GM12865 (cell line): ENCODE data around the gene TMEM196.

Experiments
- DNase-seq: peaks from one replicate; pipeline ENCODE4 v3.0.0; 2010; ENCODE audit warnings: low read depth
- H3K4me3 ChIP-seq: 2 replicates; pipeline ENCODE4 v1.5.1; 2011; ENCODE audit warnings: mild to moderate bottlenecking, low read depth, low read length, control low read depth
- CTCF ChIP-seq: IDR thresholded peaks from 2 replicates; pipeline ENCODE4 v1.5.1; 2011; ENCODE audit warnings: low read length, control low read depth, low read depth, inconsistent platforms; ENCODE audit not compliant: insufficient read depth; ENCODE audit errors: missing control alignments

Gene TMEM196

DNA sequence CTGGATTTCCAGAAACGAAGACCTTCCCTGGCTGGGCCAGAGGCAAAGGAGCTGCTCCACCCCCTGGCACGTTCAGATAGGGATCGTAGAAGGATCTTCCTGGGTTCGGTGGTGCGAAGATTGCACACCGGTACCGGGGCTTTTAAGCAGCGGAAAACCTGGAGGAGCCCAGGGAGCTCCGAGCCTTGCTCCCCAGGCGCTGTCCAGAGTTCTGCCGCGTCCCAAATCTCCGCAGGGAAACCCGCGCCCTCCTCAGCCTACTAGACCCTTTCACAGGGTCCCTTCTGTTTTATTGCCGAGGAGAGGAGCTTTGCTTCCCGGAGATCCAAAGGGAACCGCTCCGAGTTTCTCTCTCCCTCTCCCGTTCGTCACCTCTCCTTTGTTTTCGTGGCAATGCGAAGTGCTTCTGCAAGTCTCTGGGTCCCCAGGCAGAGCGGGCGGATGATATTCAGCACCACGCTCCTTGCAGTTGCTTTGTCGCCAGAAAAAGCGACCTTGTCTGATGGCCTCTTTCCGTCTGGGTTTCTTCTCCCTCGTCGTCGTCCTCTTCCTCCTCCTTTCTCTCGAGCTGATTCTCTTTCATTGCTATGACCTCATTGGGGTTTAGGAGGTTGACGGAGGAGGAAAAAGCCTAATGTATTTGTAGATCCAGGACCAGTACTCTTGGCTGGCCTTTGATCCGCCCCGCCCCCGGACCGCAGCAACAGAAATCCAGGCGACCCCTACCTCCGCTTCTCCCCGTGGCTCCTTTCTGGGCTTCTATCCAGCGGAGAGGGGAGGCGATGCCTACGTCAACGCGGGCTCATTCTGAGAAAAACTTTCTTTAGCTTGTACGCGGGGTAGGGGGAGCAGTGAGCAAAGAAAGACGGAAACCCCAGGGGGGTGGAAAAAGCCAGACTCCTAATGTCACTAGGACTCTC is at the start of gene TMEM196:
TMEM196 (minus strand) TSS at position 777 of the 920 bp plus-strand sequence. CDS start 921 bp downstream, outside the sequence.
- no peak for DNase-seq
- no peak within 1 kb of the TSS for H3K4me3 ChIP-seq
- no peak for TF ChIP-seq CTCF

- TF ChIP-seq CTCF, result no peak
- DNase-seq, result no peak
- no peak overlapping the region for H3K4me3 ChIP-seq
Measured at GRCh38 chr7:19816128-19816527, 42.7 kb upstream of the TMEM196 start.

GRCh38 chr7:19815546-19815945 is 42.1 kb upstream of the TMEM196 start:
- TF ChIP-seq CTCF, result no peak

DNA sequence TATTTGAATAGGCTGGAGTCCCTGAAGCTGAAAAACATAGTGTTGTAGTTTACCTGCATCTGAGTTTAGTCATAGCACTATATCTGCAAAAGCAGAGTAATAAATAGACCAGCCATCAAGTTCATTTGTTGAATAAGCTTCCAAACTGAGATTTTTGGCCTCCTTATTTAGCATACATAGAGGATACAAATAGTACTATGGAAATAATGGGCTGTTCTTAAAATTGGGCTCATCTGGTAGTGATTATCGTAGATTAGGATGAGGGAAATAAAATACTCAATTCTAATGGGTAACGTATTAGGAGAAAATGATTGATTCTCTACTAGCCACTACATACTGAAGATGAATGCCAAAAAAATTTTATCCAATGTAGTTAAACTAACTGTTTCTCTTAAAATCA is 41.4 kb upstream of the TMEM196 start:
- H3K4me3 ChIP-seq, result no peak overlapping the region
- TF ChIP-seq CTCF, result no peak
- no peak for DNase-seq

More at GRCh38 chr7:19815546-19815945, 42.1 kb upstream of the TMEM196 start:
- no peak for DNase-seq
- no peak overlapping the region for H3K4me3 ChIP-seq

DNA sequence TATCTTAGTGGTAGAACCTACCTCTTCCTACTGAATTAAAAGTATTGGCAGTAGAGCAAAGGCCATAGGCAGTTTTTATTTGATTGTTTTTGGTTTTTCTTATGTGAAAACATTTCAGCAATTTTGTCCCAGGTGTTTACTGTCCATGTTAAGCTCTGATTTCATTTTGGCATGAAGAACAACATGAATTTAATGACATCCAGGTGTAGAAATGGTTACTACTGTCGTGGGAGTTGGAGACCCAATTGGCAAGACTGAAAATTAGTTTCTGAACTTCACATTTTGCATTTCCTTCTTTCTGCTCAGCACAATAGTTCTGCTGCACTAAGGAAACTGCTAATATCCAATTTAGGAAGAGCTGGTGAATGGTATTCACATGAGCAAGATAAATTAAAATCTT is 38.0 kb upstream of the TMEM196 start:
- no peak for TF ChIP-seq CTCF
- H3K4me3 ChIP-seq, result no peak overlapping the region
- no peak for DNase-seq

GRCh38 chr7:19798986-19799385 is 25.6 kb upstream of the TMEM196 start:
- DNase-seq, result no peak
- TF ChIP-seq CTCF, result no peak

More at GRCh38 chr7:19798986-19799385, 25.6 kb upstream of the TMEM196 start:
- H3K4me3 ChIP-seq, result no peak overlapping the region
